GM21723 (cell line): ENCODE data around the gene ADGRV1.

Source experiments
- ATAC-seq: cut with Tn5 transposase; IDR thresholded peaks from one replicate; pipeline ENCODE4 v1.9.1; 2021; ENCODE audit warnings: mild to moderate bottlenecking, moderate library complexity; ENCODE audit not compliant: unreplicated experiment

ADGRV1 gene

DNA sequence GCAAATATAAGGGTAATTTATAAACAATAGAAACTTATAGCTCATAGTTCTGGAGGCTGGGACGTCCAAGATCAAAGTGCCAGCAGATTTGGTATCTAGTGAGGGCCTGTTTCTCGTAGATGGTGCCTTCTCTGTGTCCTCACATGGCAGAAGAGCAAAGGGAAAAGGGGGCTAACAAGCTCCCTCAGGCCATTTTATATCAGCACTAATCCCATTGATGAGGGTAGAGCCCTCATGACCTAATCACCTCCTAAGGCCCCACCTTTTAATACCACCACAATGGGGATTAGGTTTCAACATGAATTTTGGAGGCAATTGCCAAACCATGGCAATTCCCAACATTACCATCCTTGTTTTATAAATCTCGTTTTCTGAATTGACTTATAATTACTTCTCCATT lies 564.7 kb downstream of the ADGRV1 start:
- ATAC-seq, result no peak

DNA sequence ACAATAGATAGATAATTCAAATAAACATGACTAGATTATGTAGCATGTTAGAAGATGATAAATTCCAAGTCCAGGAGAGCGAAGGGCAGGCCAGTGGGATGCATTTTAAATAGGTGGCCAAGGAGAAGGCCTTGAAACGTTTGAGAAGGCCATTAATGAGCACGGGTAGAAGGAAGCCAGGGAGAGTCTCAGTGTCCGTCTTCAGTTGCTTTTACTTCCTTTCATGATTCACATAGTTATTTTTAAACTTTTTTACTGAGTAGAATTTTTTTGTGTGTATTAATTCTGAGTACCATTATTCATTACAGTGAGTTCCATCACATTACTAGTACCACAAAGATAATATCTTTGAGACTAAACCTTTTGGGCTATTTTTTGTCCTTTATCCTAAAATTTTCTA lies 565.3 kb downstream of the ADGRV1 start:
- ATAC-seq, result no peak

DNA sequence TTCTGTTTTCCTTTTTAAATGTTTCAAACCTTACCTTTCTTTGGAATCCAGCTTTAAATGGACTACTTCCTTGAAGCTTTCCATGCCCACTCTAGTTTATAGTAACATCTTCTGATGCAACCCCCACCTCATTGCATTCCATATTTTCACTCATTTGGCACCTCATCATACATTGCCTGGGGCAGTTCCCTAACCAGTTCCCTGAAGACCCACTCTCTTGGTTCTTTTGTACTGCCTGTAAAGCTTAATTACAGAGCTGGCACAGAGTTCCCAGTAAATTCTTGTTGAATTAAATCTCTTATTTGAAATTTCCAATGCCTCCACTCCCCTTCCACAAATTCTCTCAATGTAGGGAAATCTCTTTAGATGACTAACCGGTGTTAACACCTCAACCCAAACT lies 567.3 kb downstream of the ADGRV1 start:
- ATAC-seq, result no peak

- ATAC-seq, result no peak
Observed at GRCh38 chr5:91126448-91126847, 567.9 kb downstream of the ADGRV1 start.

DNA sequence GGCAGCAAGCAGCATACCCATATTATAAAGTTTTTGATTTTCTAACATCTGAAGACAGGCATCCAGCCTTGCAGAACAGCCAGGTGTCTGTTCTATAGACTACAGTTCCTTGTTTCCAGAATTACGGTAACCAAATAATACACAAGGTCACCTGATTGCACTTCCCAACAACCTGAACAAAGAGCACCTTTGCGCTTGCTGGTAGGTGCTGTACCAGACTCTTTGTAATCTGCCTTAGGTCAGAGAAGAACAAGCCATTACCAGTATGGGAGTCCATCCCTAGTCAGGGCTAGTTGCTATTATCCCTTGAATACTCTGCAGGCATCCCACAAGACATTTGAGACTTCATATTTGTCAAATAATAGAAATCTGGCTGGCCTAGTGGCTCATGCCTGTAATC lies 568.3 kb downstream of the ADGRV1 start:
- no peak for ATAC-seq

DNA sequence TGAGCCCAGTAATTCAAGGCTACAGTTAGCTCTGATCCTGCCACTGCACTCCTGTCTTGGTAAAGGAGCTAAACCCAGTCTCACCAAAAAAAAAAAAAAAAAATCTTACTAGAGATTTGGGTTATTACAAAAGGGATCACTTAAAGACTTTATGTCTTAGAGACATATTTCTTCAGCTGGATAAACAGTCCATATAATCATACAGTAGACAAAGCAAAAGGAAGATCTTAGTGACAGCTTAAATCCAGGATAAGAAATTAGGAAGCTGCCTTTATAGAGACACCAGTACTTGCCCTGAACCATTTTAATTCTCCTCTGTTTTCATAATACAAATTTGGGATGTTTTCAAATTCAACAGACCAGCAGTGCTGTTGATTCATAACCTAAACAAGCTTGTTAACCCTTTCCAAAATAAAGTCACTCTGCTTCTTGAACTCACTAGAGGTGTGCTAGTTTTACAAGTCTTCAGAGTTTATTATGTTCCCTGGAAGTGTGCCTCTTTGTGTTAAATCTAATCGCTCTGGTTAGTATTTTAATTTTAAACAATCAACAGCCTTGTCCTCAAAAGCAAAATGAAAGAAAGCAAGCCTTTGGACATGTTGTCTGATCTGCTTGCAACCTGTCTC lies 569.0 kb downstream of the ADGRV1 start:
- no peak for ATAC-seq

- no peak for ATAC-seq
Observed at GRCh38 chr5:91128604-91129003, 570.0 kb downstream of the ADGRV1 start.

GRCh38 chr5:91129748-91130147 lies 571.2 kb downstream of the ADGRV1 start:
- no peak for ATAC-seq

GRCh38 chr5:91130759-91131158 lies 572.2 kb downstream of the ADGRV1 start:
- ATAC-seq, result no peak

- peak; percentile 59 for ATAC-seq
Observed at GRCh38 chr5:91132550-91132949, 574.0 kb downstream of the ADGRV1 start.

DNA sequence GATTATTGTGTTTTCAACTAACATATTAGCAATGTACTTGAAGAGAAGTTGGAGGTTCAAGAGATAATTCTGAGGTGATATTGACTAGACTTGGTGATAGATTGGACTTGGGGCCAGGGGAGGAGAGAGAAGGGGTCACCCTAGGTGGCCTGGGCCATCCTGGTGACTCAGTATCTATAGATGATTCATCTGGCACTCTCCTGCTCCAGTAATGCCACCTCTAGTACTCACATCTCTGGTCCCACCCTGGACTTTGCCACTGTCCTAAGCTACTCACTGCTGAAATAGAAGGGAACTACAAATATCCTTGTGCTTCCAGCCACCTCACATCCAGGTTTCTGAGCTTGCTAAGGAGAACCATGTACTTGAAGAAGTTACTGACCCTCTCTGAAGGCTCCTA lies 574.6 kb downstream of the ADGRV1 start:
- no peak for ATAC-seq

DNA sequence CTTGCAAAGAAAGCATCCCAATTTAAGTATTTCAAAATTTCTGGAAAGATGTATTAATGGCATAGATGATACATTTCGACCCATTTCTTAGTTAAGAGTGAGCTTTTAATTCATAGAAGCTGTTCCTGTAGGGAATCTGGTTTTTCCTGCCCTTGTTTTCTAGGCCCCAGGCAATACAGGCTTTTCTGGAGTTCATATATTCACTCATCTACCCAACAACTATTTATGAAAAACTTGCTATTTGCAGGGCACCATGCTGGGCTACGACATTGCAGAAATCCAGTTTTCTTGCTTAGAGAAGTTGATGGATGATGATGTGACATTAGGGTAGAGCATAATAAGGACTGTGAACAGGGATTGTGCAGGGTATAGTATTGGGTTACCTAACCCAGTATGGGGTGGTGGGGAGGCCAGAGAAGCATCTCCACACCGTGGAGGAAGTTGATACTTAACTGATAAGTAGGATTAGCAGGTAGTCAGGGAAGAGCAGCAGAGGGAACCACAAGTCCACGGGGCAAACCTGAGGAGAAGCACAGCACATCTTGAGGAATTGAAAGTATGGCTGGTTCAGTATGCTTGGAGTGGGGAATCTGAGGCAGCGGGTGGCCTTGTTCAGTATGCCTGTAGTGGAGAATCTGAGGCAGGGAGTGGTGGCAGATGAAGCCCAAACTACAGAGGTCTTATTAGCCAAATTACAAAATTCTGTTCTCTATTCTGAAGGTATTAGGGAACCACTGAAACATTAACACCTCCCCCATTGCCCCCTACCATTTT lies 577.1 kb downstream of the ADGRV1 start:
- ATAC-seq, result no peak

- ATAC-seq, result no peak
Observed at GRCh38 chr5:91136271-91136670, 577.7 kb downstream of the ADGRV1 start.

GRCh38 chr5:91137647-91138046 lies 579.0 kb downstream of the ADGRV1 start:
- ATAC-seq, result no peak

GRCh38 chr5:91139572-91140200 lies 581.1 kb downstream of the ADGRV1 start:
- ATAC-seq, result no peak

DNA sequence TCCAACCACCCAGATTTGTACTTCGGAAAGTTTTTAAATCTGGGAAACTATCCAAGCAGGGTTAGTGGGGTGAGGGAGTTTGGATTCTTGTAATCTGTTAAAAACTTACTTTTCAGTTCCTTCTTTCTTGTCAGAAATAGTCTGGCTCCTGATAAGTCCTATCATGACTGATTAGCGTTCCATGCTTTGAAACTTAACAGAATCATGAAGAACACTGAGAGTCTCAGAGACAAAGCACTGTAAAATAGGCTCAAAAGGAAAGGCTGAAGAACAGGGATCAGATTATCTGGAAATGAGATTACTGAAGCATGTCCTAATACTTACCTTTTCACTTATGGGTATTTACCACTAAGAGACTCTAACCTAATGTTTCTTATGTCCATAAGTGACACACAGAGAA lies 582.1 kb downstream of the ADGRV1 start:
- no peak for ATAC-seq

DNA sequence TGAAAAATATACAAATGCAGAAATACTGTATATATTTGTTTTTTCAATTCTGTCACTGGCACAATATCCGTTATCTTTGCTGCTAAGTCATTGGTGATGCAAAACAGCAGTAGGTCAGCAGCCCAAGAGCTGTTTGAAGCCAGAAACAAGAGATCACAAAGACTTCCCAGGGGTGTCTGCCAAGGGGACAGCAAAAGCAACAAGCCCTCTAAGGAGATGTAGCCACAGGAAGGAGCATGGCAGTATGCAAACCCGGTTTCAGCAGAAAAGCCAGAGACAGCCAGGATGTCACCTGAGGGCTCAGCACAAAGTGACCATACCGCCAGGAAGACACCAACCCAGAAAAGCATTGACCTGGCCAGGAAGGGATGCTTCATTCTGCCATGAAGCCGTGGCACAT lies 583.0 kb downstream of the ADGRV1 start:
- no peak for ATAC-seq

DNA sequence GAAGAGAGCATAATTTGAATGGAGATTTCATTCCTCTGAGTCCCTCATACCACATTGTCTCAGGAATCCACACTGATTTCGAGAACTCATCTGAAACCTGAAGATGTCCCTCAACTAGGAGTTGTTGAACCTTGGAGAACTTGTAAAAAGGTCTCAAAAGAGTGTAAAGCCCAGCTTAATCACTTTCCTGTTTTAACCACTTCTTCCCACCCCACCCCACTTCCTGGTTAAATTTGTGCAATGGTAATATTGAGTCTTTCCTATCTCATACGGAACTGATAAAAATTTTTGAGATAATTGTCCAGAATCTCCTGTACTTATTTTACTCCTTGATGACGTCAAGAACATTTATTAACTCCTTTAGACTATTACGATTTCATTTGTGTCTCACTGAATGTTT lies 583.8 kb downstream of the ADGRV1 start:
- no peak for ATAC-seq

DNA sequence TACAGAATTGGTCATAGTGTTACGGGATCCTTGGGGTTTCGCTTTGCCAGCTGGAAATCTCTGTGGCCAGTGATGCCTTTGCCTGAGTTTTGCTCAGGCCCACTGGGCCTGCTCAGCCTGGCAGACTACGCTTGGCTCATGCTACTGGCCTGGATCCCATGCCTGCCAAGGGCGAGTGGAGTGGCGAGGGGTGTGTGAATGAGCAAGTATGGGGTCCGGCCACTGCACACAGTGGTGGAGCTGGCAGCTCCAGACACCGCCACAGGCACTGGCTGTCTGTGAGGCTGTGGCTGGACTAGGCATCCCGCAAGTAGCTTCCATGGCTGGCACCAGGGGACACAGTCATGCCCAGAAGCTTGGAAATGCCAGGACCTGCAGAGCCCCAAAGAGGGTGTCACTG lies 584.2 kb downstream of the ADGRV1 start:
- no peak for ATAC-seq

DNA sequence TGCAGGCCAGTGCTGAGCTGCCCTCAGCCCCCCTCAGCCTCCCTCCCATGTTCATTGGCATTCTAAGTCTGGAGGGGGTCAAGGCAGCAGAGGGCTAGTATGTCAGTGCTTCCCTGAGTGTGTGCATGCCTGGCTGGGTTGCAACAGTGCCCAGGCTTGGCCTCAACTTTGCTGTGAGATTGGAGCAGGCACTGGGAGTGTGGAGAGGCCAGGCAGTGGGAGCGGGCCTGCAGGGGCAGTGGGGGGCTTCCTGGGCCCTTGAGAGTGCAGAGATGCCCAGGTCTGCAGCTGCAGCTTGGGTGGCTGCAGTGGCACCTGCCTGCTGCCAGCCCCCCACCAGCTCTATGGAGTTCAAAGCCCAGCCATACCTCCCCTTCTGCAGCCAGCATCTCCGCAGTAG lies 585.2 kb downstream of the ADGRV1 start:
- ATAC-seq, result no peak

GRCh38 chr5:91144491-91145332 lies 586.1 kb downstream of the ADGRV1 start:
- no peak for ATAC-seq

GRCh38 chr5:91145333-91145620 lies 586.7 kb downstream of the ADGRV1 start:
- ATAC-seq, result no peak
